Right lobe of liver (tissue), 6 donors: ENCODE results near the gene CLIP2. TPM values are rescaled to one million over a fixed set of nuclear protein-coding genes. Genes with fewer than 3 reads are reported as not detected.
"Not testable (repeated sequence)": the region's sequence is repeated elsewhere in the genome, so short reads cannot be mapped to it uniquely, and the experiment has no call there.

Experiments used
- ATAC-seq, 4 donors: fragments of 200-7000 bp; cut with Tn5 transposase; one replicate each; pipeline ENCODE4 v1.9.1; 2020; ENCODE audit warnings: mild to moderate bottlenecking in 4 of 4, moderate library complexity in 4 of 4
- DNase-seq, 3 donors: peaks; one replicate each; pipeline ENCODE4 v3.0.0-alpha.2; 2020
- H3K27ac ChIP-seq, 3 donors: fragments of 200-600 bp; one replicate each; pipeline ENCODE4 v1.8.0; 2022
- H3K27me3 ChIP-seq, 2 donors: fragments of 200-600 bp; one replicate each; pipeline ENCODE4 v1.8.0; 2022
- H3K36me3 ChIP-seq, 4 donors: fragments of 200-600 bp; sonication (generic) in 1 of 4; one replicate each; pipeline versions ENCODE4 v1.5.1 to v1.8.0; 2017 to 2022; ENCODE audit warnings: control low read depth in 1 of 4
- H3K4me1 ChIP-seq, 4 donors: fragments of 200-600 bp; sonication (generic) in 1 of 4; one replicate each; pipeline versions ENCODE4 v1.5.1 to v1.8.0; 2017 to 2022; ENCODE audit warnings: control low read depth in 1 of 4
- H3K4me3 ChIP-seq, 3 donors: fragments of 200-600 bp; one replicate each; pipeline ENCODE4 v1.8.0; 2022
- H3K9me3 ChIP-seq, 4 donors: fragments of 200-600 bp; sonication (generic) in 1 of 4; one replicate each; pipeline versions ENCODE4 v1.5.1 to v1.8.0; 2017 to 2022; ENCODE audit warnings: control low read depth in 1 of 4
- CTCF ChIP-seq, 4 donors: fragments of 200-600 bp in 3 of 4; fragments of 450-650 bp in 1 of 4; IDR thresholded peaks; one replicate each; pipeline versions ENCODE4 v1.5.1 to v1.8.0; 2016 to 2022; ENCODE audit warnings: antibody characterized with exemption in 4 of 4, mild to moderate bottlenecking in 2 of 4
- POLR2A ChIP-seq: fragments of 450-650 bp; IDR thresholded peaks from one replicate; pipeline ENCODE4 v1.6.1; 2017; ENCODE audit warnings: antibody characterized with exemption, mild to moderate bottlenecking
- WGBS: methylation state at CpG from one replicate; pipeline ENCODE4 v1.1.6; 2018; ENCODE audit warnings: low coverage, low lambda C conversion rate; ENCODE audit not compliant: insufficient coverage; ENCODE audit errors: missing lambda C conversion rate; 5-methylcytosine and 5-hydroxymethylcytosine counted together
- intact Hi-C, 2 donors: fragments of 100-400 bp; cut with DNase I; formaldehyde crosslinking; loops; one replicate each; pipeline versions ENCODE4 v1.11.2 to v1.14.1; 2022
- total RNA-seq, 6 experiments: library from RNA; depleted of rRNA in 2 of 6; stranded (reverse); fragments of >200 nt in 2 of 6; fragmentation: NEBNext Ultra II Directional in 3 of 6; extraction: Animal tissue kit (Norgen Biotek cat#: 25700) in 3 of 6; gene quantifications; one replicate each; pipeline versions ENCODE4 v1.1.0 to v1.2.4, GENCODE V29; 2016 to 2023
- donor health status: DM: no; HTN: yes; CAD: no.
- donor health status: DM: no; HTN: no; CAD: no.
- donor health status: DM: no; HTN: no; CAD: no.
- donor health status: DM: no; HTN: yes; CAD: no.
- donor health status: DM: no; HTN: yes; CAD: no.

CLIP2 gene
- total RNA-seq, 6 experiments from 2014 or later = 2.8 to 6.8 (median 4.2) TPM

GRCh38 chr7:74345970-74346369 is 56.8 kb downstream of the CLIP2 start:
- TF ChIP-seq POLR2A = no peak
- TF ChIP-seq CTCF (IDR thresholded peaks at IDR 0.05) = no peak
- peaks cover 0 to 2% (median 0%) of the 10 kb centered on the region in 4 donors for H3K36me3 ChIP-seq
- WGBS = 94% methylated on average over 2 of the region's 2 CpGs
- H3K9me3 ChIP-seq = no peaks in the 10 kb centered on the region
- intact Hi-C loops = no loop called here
- DNase-seq = no peak
- no peak for ATAC-seq
- no peak overlapping the region for H3K27ac ChIP-seq
- H3K27me3 ChIP-seq = no peaks in the 10 kb centered on the region
- no peaks in the 10 kb centered on the region for H3K4me1 ChIP-seq
- no peak overlapping the region for H3K4me3 ChIP-seq

GRCh38 chr7:74349621-74350020 is 60.4 kb downstream of the CLIP2 start:
- H3K27me3 ChIP-seq = no peaks in the 10 kb centered on the region
- no peak overlapping the region for H3K27ac ChIP-seq
- no peak overlapping the region for H3K4me3 ChIP-seq
- DNase-seq = no peak
- no peaks in the 10 kb centered on the region for H3K4me1 ChIP-seq
- TF ChIP-seq POLR2A (no peak), CTCF (IDR thresholded peaks at IDR 0.05) (no peak)
- no peak for ATAC-seq
- H3K36me3 ChIP-seq = no peaks in the 10 kb centered on the region
- intact Hi-C loops = no loop called here
- no peaks in the 10 kb centered on the region for H3K9me3 ChIP-seq
- WGBS = 84% methylated on average over 5 of the region's 10 CpGs

GRCh38 chr7:74350751-74351150 is 61.5 kb downstream of the CLIP2 start:
- Histone ChIP-seq H3K27me3 (no peaks in the 10 kb centered on the region), H3K36me3 (no peaks in the 10 kb centered on the region), H3K4me1 (no peaks in the 10 kb centered on the region), H3K27ac (no peak overlapping the region), H3K9me3 (no peaks in the 10 kb centered on the region), H3K4me3 (no peak overlapping the region)
- TF ChIP-seq CTCF (IDR thresholded peaks at IDR 0.05) = no peak
- TF ChIP-seq POLR2A = no peak
- intact Hi-C loops = no loop called here
- WGBS = 88% methylated on average over 1 of the region's 1 CpG
- ATAC-seq = no peak
- no peak for DNase-seq

- no peak for DNase-seq
- Histone ChIP-seq H3K9me3 (no peaks in the 10 kb centered on the region), H3K4me3 (no peak overlapping the region), H3K27ac (no peak overlapping the region), H3K27me3 (no peaks in the 10 kb centered on the region), H3K36me3 (no peaks in the 10 kb centered on the region), H3K4me1 (no peaks in the 10 kb centered on the region)
- intact Hi-C loops = no loop called here
- no peak for ATAC-seq
- no peak for TF ChIP-seq CTCF (IDR thresholded peaks at IDR 0.05)
- TF ChIP-seq POLR2A = no peak
- 70% methylated on average over 2 of the region's 3 CpGs for WGBS
These were observed 62.6 kb downstream of the CLIP2 start for GRCh38 chr7:74351836-74352235.

GRCh38 chr7:74352551-74353138 is 63.4 kb downstream of the CLIP2 start:
- WGBS = 69% methylated on average over 4 of the region's 4 CpGs
- H3K27ac ChIP-seq, ATAC-seq, H3K4me3 ChIP-seq, DNase-seq, intact Hi-C loops, H3K36me3 ChIP-seq, H3K27me3 ChIP-seq, H3K4me1 ChIP-seq, H3K9me3 ChIP-seq: not testable (repeated sequence)
